GM12874 (cell line): Measurements from ENCODE around the gene ATP5F1E.

Source experiments
- TF ChIP-seq, protein P1 (sequence below): IDR thresholded peaks from 2 replicates; pipeline ENCODE4 v1.5.1; 2011; ENCODE audit warnings: low read depth, mild to moderate bottlenecking, control low read depth, low read length, moderate library complexity; ENCODE audit not compliant: insufficient read depth

ATP5F1E gene

DNA sequence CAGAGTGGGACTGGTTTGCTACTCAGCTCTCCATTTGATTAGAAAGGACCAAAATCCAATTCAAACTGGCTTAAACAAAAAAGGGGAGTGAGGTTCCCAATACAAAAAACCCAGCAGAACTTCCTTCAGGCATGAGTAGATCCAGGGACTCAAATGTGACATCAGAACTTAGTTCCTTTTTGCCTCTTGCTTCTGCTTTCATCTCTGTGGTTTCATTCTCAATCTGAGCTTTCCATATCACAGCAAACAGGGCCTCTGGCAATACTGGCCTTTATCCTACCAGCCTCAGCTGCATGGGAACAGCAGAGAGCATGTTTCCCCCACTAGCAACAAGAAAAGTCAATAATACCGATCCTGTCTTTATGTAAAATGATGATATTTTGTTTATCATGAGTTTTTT is 39.1 kb upstream of the ATP5F1E start:
- TF ChIP-seq, protein P1, sequence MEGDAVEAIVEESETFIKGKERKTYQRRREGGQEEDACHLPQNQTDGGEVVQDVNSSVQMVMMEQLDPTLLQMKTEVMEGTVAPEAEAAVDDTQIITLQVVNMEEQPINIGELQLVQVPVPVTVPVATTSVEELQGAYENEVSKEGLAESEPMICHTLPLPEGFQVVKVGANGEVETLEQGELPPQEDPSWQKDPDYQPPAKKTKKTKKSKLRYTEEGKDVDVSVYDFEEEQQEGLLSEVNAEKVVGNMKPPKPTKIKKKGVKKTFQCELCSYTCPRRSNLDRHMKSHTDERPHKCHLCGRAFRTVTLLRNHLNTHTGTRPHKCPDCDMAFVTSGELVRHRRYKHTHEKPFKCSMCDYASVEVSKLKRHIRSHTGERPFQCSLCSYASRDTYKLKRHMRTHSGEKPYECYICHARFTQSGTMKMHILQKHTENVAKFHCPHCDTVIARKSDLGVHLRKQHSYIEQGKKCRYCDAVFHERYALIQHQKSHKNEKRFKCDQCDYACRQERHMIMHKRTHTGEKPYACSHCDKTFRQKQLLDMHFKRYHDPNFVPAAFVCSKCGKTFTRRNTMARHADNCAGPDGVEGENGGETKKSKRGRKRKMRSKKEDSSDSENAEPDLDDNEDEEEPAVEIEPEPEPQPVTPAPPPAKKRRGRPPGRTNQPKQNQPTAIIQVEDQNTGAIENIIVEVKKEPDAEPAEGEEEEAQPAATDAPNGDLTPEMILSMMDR, result no peak

GRCh38 chr20:59069026-59069425 is 36.9 kb upstream of the ATP5F1E start:
- TF ChIP-seq, protein P1, result no peak

GRCh38 chr20:59068534-59068933 is 36.4 kb upstream of the ATP5F1E start:
- TF ChIP-seq, protein P1, result no peak

- TF ChIP-seq, protein P1, result no peak
Observed at GRCh38 chr20:59064214-59064722, 32.1 kb upstream of the ATP5F1E start.

DNA sequence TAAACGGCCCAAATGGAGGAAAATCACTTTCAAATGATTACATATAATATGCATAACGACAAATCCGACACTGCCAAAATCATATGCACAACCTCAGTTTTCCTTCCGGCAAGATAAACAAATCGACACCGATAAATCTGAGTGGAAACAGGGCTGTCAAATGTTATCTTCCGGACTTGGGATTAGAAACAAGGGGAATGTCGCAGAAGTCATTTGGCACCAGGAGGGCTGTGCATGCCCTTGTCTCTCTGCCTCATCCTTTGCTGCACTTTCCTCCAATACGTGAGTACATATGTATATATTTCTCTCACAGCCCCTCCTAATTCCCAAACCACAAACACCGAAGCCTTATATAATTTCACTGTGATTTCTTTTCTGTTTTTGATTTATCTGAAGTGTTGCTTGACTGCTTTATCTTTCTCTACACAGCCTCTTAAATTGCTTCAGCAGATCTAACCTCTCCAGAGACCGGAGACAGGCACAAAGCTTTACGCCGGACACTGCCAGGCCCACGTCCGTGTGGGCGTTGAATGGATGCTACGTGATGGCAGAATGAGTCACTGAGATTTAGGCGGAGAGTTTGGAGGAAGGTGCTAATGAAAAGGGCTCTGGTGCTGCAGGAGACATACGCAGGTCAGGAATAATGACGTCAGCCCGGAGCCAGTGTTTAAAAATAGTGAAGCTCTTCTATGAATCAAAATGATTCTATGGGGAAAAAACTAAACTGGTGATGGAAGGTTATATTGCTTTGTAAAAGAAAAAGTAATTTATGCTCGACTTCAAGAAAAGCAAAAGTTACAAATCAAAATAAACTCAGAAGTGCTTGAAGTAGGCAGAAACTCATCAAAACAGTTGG is 31.5 kb upstream of the ATP5F1E start:
- TF ChIP-seq, protein P1, result no peak

DNA sequence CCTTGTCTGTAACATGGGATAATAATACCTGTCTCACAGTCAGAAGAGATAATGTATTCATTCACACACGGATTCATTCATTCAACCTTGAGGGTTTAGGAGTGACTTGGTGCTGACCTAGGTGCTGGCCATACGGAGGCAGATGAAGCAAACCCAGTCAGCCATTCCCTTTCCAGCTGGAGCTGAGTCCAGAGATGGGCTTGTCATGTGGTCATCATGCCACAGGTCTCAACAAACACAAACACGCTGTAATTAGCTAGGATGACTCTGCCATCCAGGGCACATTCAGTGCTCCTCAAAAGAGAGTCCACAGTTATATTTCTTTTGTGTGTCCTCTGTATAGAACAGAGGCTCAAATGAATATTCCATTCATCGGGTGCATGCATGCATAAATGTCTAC is 29.9 kb upstream of the ATP5F1E start:
- TF ChIP-seq, protein P1, result no peak

GRCh38 chr20:59055302-59055701 is 23.2 kb upstream of the ATP5F1E start:
- TF ChIP-seq, protein P1, result peak; percentile 14; the same call in 1 of the 2 replicates
